Measurements from ENCODE around the gene SRCIN1. TPM values are rescaled to one million over a fixed set of nuclear protein-coding genes. Genes with fewer than 3 reads are reported as not detected.
"Not testable (repeated sequence)": the region's sequence is repeated elsewhere in the genome, so short reads cannot be mapped to it uniquely, and the experiment has no call there.

SRCIN1 gene
- polyA plus RNA-seq, 1 donor = 7.6 TPM

GRCh38 chr17:38627957-38628356 lies 22.2 kb upstream of the SRCIN1 start:
- Histone ChIP-seq H3K4me3 (ENCODE audit: low read length) (no peak overlapping the region), H3K27me3 (ENCODE audit: control insufficient read depth, insufficient read depth, low read length) (no peaks in the 10 kb centered on the region), H3K27ac (ENCODE audit: low read length) (no peak overlapping the region), H3K9me3 (ENCODE audit: control insufficient read depth, low read depth, low read length) (no peaks in the 10 kb centered on the region), H3K4me1 (ENCODE audit: control insufficient read depth, insufficient read depth, low read length) (no peaks in the 10 kb centered on the region), H3K36me3 (ENCODE audit: control insufficient read depth, insufficient read depth, low read length) (no peaks in the 10 kb centered on the region)
- no peak for DNase-seq
- WGBS (ENCODE audit: insufficient coverage, low lambda C conversion rate) = 100% methylated on average over 2 of the region's 2 CpGs

GRCh38 chr17:38626606-38627226 lies 21.0 kb upstream of the SRCIN1 start:
- DNase-seq; H3K4me3 ChIP-seq (ENCODE audit: low read length); H3K27me3 ChIP-seq (ENCODE audit: control insufficient read depth, insufficient read depth, low read length); H3K27ac ChIP-seq (ENCODE audit: low read length); H3K4me1 ChIP-seq (ENCODE audit: control insufficient read depth, insufficient read depth, low read length); H3K9me3 ChIP-seq (ENCODE audit: control insufficient read depth, low read depth, low read length); H3K36me3 ChIP-seq (ENCODE audit: control insufficient read depth, insufficient read depth, low read length): not testable (repeated sequence)
- 89% methylated on average over 1 of the region's 6 CpGs for WGBS (ENCODE audit: insufficient coverage, low lambda C conversion rate)

- H3K4me3 ChIP-seq (ENCODE audit: low read length) = no peak overlapping the region
- H3K27ac ChIP-seq (ENCODE audit: low read length) = no peak overlapping the region
- no peaks in the 10 kb centered on the region for H3K27me3 ChIP-seq (ENCODE audit: control insufficient read depth, insufficient read depth, low read length)
- no peaks in the 10 kb centered on the region for H3K9me3 ChIP-seq (ENCODE audit: control insufficient read depth, low read depth, low read length)
- no peaks in the 10 kb centered on the region for H3K4me1 ChIP-seq (ENCODE audit: control insufficient read depth, insufficient read depth, low read length)
- DNase-seq = no peak
- no peaks in the 10 kb centered on the region for H3K36me3 ChIP-seq (ENCODE audit: control insufficient read depth, insufficient read depth, low read length)
These were observed 19.7 kb upstream of the SRCIN1 start for GRCh38 chr17:38625482-38625881.

- H3K4me3 ChIP-seq (ENCODE audit: low read length); H3K36me3 ChIP-seq (ENCODE audit: control insufficient read depth, insufficient read depth, low read length); H3K27me3 ChIP-seq (ENCODE audit: control insufficient read depth, insufficient read depth, low read length); H3K27ac ChIP-seq (ENCODE audit: low read length); H3K4me1 ChIP-seq (ENCODE audit: control insufficient read depth, insufficient read depth, low read length); DNase-seq; H3K9me3 ChIP-seq (ENCODE audit: control insufficient read depth, low read depth, low read length): not testable (repeated sequence)
- no CpG with 5 or more reads among the region's 14 CpGs for WGBS (ENCODE audit: insufficient coverage, low lambda C conversion rate)
These were observed 19.1 kb upstream of the SRCIN1 start for GRCh38 chr17:38624782-38625355.

GRCh38 chr17:38621538-38621937 lies 15.8 kb upstream of the SRCIN1 start:
- no peak for DNase-seq
- no CpG with 5 or more reads among the region's 2 CpGs for WGBS (ENCODE audit: insufficient coverage, low lambda C conversion rate)
- Histone ChIP-seq H3K27ac (ENCODE audit: low read length) (no peak overlapping the region), H3K9me3 (ENCODE audit: control insufficient read depth, low read depth, low read length) (no peaks in the 10 kb centered on the region), H3K4me3 (ENCODE audit: low read length) (no peak overlapping the region), H3K4me1 (ENCODE audit: control insufficient read depth, insufficient read depth, low read length) (no peaks in the 10 kb centered on the region), H3K27me3 (ENCODE audit: control insufficient read depth, insufficient read depth, low read length) (no peaks in the 10 kb centered on the region), H3K36me3 (ENCODE audit: control insufficient read depth, insufficient read depth, low read length) (no peaks in the 10 kb centered on the region)

- Histone ChIP-seq H3K4me3 (ENCODE audit: low read length) (no peak overlapping the region), H3K27me3 (ENCODE audit: control insufficient read depth, insufficient read depth, low read length) (no peaks in the 10 kb centered on the region), H3K4me1 (ENCODE audit: control insufficient read depth, insufficient read depth, low read length) (no peaks in the 10 kb centered on the region), H3K36me3 (ENCODE audit: control insufficient read depth, insufficient read depth, low read length) (no peaks in the 10 kb centered on the region), H3K27ac (ENCODE audit: low read length) (no peak overlapping the region), H3K9me3 (ENCODE audit: control insufficient read depth, low read depth, low read length) (no peaks in the 10 kb centered on the region)
- WGBS (ENCODE audit: insufficient coverage, low lambda C conversion rate) = 90% methylated on average over 3 of the region's 12 CpGs
- no peak for DNase-seq
These were observed 15.0 kb upstream of the SRCIN1 start for GRCh38 chr17:38620551-38621277.

- no peaks in the 10 kb centered on the region for H3K27me3 ChIP-seq (ENCODE audit: control insufficient read depth, insufficient read depth, low read length)
- H3K36me3 ChIP-seq (ENCODE audit: control insufficient read depth, insufficient read depth, low read length) = no peaks in the 10 kb centered on the region
- no peaks in the 10 kb centered on the region for H3K4me1 ChIP-seq (ENCODE audit: control insufficient read depth, insufficient read depth, low read length)
- no peak for DNase-seq
- 100% methylated on average over 1 of the region's 9 CpGs for WGBS (ENCODE audit: insufficient coverage, low lambda C conversion rate)
- no peak overlapping the region for H3K27ac ChIP-seq (ENCODE audit: low read length)
- no peak overlapping the region for H3K4me3 ChIP-seq (ENCODE audit: low read length)
- H3K9me3 ChIP-seq (ENCODE audit: control insufficient read depth, low read depth, low read length) = no peaks in the 10 kb centered on the region
These were observed 14.3 kb upstream of the SRCIN1 start for GRCh38 chr17:38619937-38620550.

- Histone ChIP-seq H3K36me3 (ENCODE audit: control insufficient read depth, insufficient read depth, low read length) (no peaks in the 10 kb centered on the region), H3K4me1 (ENCODE audit: control insufficient read depth, insufficient read depth, low read length) (no peaks in the 10 kb centered on the region), H3K4me3 (ENCODE audit: low read length) (no peak overlapping the region), H3K27me3 (ENCODE audit: control insufficient read depth, insufficient read depth, low read length) (no peaks in the 10 kb centered on the region), H3K9me3 (ENCODE audit: control insufficient read depth, low read depth, low read length) (no peaks in the 10 kb centered on the region), H3K27ac (ENCODE audit: low read length) (no peak overlapping the region)
- no peak for DNase-seq
- WGBS (ENCODE audit: insufficient coverage, low lambda C conversion rate) = no CpG with 5 or more reads among the region's 2 CpGs
These were observed 13.7 kb upstream of the SRCIN1 start for GRCh38 chr17:38619451-38619795.

- Histone ChIP-seq H3K27ac (ENCODE audit: low read length) (no peak overlapping the region), H3K4me3 (ENCODE audit: low read length) (no peak overlapping the region), H3K9me3 (ENCODE audit: control insufficient read depth, low read depth, low read length) (no peaks in the 10 kb centered on the region), H3K36me3 (ENCODE audit: control insufficient read depth, insufficient read depth, low read length) (no peaks in the 10 kb centered on the region), H3K27me3 (ENCODE audit: control insufficient read depth, insufficient read depth, low read length) (no peaks in the 10 kb centered on the region), H3K4me1 (ENCODE audit: control insufficient read depth, insufficient read depth, low read length) (peaks cover 7% of the 10 kb centered on the region)
- DNase-seq = no peak
- WGBS (ENCODE audit: insufficient coverage, low lambda C conversion rate) = no CpG with 5 or more reads among the region's 11 CpGs
These were observed 12.4 kb upstream of the SRCIN1 start for GRCh38 chr17:38617967-38618760.
